ENCODE measurements around the gene PLA2G3. TPM values are rescaled to one million over a fixed set of nuclear protein-coding genes. Genes with fewer than 3 reads are reported as not detected.

The PLA2G3 gene
- total RNA-seq, 1 experiment from 2014 or later: not detected

DNA sequence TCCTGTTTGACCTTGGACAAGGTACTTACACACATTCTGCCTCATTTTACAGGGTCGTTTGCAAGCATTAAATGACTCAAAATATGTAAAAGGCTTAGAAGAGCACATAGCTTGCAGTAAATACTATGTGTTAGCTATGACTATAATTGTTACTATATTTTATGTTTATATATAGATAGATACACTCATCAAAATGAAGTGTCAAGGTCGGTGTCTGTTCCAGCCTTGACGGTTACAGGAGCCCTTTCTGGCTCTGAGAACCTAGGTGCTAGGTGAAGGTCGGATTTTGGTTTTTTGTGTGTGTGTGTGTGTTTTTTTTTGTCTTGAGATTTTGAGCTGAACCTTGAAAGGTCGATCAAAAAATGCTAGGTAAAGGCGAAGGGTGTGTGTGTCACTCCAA, 47.3 kb upstream of the PLA2G3 start:
- no peaks in the 10 kb centered on the region for H3K79me2 ChIP-seq (ENCODE audit: insufficient read depth, low read length)
- TF ChIP-seq SP1 (IDR thresholded peaks at IDR 0.05; ENCODE audit: low read depth) (no peak), SRF (IDR thresholded peaks at IDR 0.05; ENCODE audit: low read depth) (no peak), SIN3A (IDR thresholded peaks at IDR 0.05; ENCODE audit: low read depth) (no peak), ZFX (IDR thresholded peaks at IDR 0.05) (no peak), EGR1 (IDR thresholded peaks at IDR 0.05; ENCODE audit: low read depth) (no peak)
- TF ChIP-seq, protein P1, sequence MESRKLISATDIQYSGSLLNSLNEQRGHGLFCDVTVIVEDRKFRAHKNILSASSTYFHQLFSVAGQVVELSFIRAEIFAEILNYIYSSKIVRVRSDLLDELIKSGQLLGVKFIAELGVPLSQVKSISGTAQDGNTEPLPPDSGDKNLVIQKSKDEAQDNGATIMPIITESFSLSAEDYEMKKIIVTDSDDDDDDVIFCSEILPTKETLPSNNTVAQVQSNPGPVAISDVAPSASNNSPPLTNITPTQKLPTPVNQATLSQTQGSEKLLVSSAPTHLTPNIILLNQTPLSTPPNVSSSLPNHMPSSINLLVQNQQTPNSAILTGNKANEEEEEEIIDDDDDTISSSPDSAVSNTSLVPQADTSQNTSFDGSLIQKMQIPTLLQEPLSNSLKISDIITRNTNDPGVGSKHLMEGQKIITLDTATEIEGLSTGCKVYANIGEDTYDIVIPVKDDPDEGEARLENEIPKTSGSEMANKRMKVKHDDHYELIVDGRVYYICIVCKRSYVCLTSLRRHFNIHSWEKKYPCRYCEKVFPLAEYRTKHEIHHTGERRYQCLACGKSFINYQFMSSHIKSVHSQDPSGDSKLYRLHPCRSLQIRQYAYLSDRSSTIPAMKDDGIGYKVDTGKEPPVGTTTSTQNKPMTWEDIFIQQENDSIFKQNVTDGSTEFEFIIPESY (IDR thresholded peaks at IDR 0.05; ENCODE audit: extremely low read depth, insufficient replicate concordance, low read length): no peak
- TF ChIP-seq, protein P2, sequence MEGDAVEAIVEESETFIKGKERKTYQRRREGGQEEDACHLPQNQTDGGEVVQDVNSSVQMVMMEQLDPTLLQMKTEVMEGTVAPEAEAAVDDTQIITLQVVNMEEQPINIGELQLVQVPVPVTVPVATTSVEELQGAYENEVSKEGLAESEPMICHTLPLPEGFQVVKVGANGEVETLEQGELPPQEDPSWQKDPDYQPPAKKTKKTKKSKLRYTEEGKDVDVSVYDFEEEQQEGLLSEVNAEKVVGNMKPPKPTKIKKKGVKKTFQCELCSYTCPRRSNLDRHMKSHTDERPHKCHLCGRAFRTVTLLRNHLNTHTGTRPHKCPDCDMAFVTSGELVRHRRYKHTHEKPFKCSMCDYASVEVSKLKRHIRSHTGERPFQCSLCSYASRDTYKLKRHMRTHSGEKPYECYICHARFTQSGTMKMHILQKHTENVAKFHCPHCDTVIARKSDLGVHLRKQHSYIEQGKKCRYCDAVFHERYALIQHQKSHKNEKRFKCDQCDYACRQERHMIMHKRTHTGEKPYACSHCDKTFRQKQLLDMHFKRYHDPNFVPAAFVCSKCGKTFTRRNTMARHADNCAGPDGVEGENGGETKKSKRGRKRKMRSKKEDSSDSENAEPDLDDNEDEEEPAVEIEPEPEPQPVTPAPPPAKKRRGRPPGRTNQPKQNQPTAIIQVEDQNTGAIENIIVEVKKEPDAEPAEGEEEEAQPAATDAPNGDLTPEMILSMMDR (IDR thresholded peaks at IDR 0.05 in 2 of 3, conservative IDR thresholded peaks at IDR 0.05 in 1 of 3; ENCODE audit: borderline replicate concordance in 1 of 3, insufficient read depth in 1 of 3, low read depth in 2 of 3, low read length in 2 of 3): no peak
- TF ChIP-seq, protein P3, sequence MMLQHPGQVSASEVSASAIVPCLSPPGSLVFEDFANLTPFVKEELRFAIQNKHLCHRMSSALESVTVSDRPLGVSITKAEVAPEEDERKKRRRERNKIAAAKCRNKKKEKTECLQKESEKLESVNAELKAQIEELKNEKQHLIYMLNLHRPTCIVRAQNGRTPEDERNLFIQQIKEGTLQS (IDR thresholded peaks at IDR 0.05): no peak
- TF ChIP-seq, protein P4, sequence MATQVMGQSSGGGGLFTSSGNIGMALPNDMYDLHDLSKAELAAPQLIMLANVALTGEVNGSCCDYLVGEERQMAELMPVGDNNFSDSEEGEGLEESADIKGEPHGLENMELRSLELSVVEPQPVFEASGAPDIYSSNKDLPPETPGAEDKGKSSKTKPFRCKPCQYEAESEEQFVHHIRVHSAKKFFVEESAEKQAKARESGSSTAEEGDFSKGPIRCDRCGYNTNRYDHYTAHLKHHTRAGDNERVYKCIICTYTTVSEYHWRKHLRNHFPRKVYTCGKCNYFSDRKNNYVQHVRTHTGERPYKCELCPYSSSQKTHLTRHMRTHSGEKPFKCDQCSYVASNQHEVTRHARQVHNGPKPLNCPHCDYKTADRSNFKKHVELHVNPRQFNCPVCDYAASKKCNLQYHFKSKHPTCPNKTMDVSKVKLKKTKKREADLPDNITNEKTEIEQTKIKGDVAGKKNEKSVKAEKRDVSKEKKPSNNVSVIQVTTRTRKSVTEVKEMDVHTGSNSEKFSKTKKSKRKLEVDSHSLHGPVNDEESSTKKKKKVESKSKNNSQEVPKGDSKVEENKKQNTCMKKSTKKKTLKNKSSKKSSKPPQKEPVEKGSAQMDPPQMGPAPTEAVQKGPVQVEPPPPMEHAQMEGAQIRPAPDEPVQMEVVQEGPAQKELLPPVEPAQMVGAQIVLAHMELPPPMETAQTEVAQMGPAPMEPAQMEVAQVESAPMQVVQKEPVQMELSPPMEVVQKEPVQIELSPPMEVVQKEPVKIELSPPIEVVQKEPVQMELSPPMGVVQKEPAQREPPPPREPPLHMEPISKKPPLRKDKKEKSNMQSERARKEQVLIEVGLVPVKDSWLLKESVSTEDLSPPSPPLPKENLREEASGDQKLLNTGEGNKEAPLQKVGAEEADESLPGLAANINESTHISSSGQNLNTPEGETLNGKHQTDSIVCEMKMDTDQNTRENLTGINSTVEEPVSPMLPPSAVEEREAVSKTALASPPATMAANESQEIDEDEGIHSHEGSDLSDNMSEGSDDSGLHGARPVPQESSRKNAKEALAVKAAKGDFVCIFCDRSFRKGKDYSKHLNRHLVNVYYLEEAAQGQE (IDR thresholded peaks at IDR 0.05; ENCODE audit: low read depth): no peak
- H2AFZ ChIP-seq (ENCODE audit: low read depth, low read length, poor library complexity, severe bottlenecking): no peak overlapping the region
- H3K4me3 ChIP-seq (replicated peaks in 1 of 2; ENCODE audit: low read depth in 1 of 2, low read length in 2 of 2): no peak overlapping the region
- no peaks in the 10 kb centered on the region for H3K9me3 ChIP-seq (ENCODE audit: control insufficient read depth in 1 of 2, insufficient read depth in 1 of 2, low read depth in 1 of 2, low read length in 2 of 2)
- RAD21 ChIA-PET (ENCODE audit: low non-redundant PET in 1 of 2, low total read pairs in 2 of 2, uncharacterized antibody in 2 of 2, unreplicated experiment in 2 of 2): no interaction called here
- intact Hi-C loops (cut with micrococcal nuclease): no loop called here
- H3K27me3 ChIP-seq (ENCODE audit: insufficient read depth, low read length): no peaks in the 10 kb centered on the region
- no peak overlapping the region for H3K27ac ChIP-seq (ENCODE audit: low read depth, low read length)
- no peaks in the 10 kb centered on the region for H4K20me1 ChIP-seq (ENCODE audit: insufficient read depth)
- H3K4me1 ChIP-seq (ENCODE audit: control insufficient read depth in 1 of 2, insufficient read depth in 2 of 2, low read length in 2 of 2): no peaks in the 10 kb centered on the region
- ATAC-seq: no peak
- no peak for DNase-seq (ENCODE audit: low read depth, low spot score)
- no peak overlapping the region for H3K4me2 ChIP-seq (ENCODE audit: low read length)
- CTCF ChIA-PET: no interaction called here
- BruUV-seq (replicated peaks): TSS peak; percentile 12
- POLR2A ChIA-PET: no interaction called here
- H3K36me3 ChIP-seq (ENCODE audit: control insufficient read depth in 1 of 2, insufficient read depth in 2 of 2, low read length in 2 of 2): no peaks in the 10 kb centered on the region
- H3K9ac ChIP-seq (ENCODE audit: low read length): no peak overlapping the region
- H3K9me2 ChIP-seq (ENCODE audit: insufficient read depth): no peaks in the 10 kb centered on the region

Data from HCT116 (cell line).